Activated CD8-positive, alpha-beta memory T cell treated with anti-CD3 and anti-CD28 coated beads, Interleukin-2, amount 50 U/mL, for 1 hour (primary cell): ENCODE results near the gene RARG.
A peak's percentile ranks its signal among the peaks of the same experiment; 100 is the strongest.

Experiments
- DNase-seq: peaks from one replicate; pipeline ENCODE4 v3.0.0-alpha.2; 2020; ENCODE audit errors: extremely low read depth

The RARG gene

DNA sequence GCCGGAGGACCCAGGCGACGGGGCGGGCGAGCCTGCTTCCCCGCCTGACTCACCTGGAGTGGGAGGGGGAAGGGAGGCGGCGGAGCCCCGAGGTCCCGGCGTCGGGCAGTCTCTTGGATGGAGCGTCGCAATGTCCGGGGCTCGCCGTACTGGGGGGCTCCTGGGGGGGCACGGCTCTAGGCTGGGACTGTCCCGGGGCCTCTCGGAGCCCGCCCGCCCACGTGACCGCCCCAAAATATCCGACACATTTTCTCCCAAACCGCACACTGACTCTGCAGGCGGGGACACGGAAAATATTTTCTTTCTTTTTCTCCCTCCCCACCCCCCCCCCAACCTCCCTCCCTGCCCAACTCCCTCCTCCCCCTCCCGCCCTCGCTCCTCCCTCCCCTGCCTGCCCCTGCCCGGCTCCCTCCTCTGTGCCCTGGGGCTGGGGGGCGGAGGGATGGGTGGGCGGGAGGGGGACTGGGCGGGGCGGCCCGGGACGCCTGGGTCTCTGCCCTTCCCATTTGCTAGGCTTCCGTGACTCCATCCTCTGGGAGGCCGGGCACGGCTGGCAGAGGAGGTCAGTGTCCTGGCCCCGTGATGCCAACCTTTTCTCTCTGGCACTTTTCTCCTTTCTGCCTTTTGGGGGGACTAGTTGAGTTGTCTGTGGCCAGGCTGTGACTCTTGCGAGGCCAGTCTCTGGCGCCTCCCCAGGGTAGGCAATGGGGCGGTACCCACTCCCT lies at the start of gene RARG:
Gene RARG, minus strand, starts transcription at position 289 of the 725 bp plus-strand sequence. CDS start 4,664 bp downstream, outside the sequence.
- no peak for DNase-seq

DNA sequence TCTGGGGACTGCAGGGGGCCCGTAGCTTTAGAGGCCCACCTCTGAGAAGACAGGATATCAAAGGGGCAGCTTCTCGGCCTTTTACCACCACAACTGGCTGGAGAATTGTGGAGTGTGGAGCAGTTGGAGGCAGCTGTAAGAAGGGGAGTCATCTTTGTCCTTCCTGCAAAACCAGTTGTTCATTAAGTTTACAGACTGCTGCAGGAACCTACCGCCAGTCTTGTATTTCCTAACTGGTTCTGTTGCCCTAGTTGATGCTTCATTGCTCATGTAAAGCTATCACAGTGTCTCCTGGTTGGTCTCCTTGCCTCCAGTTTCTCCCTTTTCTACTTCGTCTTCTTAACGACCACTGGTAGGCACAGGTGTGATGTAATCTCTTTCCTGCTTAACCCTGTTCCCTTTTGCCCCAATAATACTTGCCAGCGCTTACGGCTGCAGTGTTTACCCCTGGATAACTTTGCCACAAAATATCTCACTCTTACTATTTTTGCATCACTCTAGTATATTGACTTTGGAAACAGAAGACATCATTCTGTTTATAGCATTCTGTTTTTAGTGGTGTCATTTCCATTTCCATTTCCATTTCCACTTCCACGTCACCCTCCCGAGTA lies 48.0 kb upstream of the RARG start:
- no peak for DNase-seq

DNA sequence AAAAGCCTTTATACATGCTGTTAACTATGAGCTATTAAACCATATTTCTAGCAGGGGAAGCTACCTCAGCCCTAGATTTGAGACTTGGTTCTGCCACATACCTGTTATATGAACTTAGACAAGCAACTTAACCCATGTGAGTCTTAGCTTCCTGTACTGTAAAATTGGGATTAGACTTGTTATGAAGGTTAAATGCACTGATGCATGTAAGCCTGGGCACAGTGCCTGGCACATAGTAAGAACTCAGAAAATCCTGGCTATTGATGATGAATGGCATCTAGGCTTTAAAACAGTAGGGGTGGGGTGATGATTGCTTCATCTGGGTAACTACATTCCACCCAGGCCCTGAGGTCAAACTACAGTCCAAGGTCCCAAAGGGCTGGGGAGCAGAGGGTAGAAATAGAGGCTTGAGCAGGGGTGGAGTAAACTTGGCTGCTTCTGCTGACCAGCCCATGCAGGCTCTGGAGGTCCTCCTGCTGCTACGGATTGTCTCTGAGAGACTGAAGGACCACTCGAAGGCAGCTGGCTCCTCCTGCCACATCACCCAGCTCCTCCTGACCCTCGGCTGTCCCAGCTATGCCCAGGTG lies 47.4 kb upstream of the RARG start:
- DNase-seq, result no peak

DNA sequence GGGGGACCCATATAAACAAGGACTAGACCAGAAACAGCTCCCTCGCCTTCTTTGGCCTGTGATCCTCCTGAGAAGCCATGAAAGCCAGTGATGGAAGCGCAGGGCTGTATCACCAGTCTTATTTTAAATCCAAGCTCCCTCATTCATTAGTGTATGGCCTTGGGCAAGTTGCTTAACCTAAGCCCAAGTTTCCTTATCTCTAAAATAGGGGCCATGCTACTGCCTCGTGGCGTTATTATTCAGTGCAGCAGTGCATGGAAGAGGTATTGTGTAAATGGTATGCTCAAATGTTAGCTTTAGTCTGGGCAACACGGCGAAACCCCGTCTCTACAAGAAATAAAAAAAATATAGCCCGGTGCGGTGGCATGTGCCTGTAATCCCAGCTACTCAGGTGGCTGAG lies 46.0 kb upstream of the RARG start:
- DNase-seq, result no peak

DNA sequence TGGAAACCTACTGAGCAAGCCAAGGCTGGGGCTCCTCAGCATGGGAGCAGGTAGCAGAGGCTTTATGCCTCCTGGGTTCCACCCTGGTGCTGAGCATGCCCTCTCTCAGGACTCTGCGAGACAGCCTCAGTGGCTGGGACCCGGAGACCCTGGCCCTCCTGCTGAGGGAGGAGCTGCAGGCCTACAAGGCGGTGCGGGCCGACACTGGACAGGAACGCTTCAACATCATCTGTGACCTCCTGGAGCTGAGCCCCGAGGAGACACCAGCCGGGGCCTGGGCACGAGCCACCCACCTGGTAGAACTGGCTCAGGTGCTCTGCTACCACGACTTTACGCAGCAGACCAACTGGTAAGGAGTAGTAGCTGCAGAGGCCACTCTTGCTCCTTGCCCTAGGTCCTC lies 44.5 kb upstream of the RARG start:
- DNase-seq, result no peak

DNA sequence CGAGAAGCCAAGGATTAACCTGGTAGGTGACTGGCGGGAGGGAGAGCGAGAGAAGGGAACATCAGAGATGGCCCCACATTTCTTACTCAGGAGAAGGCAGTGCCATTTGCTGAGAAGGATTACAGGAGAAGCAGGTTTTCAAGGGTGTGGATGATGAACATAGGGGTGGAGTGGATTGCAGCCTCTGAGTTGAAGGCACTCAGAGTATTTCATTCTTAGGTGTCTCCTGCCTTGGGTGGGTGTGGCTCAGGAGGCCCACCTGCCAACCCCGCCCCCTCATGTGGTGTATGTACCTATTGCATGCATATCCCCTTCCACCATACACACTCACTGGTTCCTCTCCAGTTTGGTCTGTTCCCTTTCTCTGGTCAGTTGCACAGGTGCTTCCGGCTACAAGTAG lies 42.4 kb upstream of the RARG start:
- DNase-seq, result no peak

DNA sequence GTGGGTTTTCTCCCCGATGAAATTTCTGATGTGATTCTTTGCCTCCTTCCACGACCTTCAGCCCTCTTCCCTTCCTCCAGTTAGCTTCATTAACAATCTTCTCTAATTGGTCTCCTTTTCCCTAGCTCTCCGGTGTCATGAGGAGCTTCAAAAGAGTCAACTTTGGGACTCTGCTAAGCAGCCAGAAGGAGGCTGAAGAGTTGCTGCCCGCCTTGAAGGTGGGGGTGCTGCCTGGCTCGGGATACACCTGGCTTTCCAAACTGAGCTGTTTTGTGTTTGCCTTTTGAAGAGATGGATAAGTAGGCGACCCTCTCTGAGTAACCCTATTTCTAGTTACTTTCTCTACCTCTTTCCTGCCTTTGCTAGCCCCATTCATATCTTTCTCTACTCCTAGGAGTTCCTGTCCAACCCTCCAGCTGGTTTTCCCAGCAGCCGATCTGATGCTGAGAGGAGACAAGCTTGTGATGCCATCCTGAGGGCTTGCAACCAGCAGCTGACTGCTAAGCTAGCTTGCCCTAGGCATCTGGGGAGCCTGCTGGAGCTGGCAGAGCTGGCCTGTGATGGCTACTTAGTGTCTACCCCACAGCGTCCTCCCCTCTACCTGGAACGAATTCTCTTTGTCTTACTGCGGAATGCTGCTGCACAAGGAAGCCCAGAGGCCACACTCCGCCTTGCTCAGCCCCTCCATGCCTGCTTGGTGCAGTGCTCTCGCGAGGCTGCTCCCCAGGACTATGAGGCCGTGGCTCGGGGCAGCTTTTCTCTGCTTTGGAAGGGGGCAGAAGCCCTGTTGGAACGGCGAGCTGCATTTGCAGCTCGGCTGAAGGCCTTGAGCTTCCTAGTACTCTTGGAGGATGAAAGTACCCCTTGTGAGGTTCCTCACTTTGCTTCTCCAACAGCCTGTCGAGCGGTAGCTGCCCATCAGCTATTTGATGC lies 36.9 kb upstream of the RARG start:
- no peak for DNase-seq

DNA sequence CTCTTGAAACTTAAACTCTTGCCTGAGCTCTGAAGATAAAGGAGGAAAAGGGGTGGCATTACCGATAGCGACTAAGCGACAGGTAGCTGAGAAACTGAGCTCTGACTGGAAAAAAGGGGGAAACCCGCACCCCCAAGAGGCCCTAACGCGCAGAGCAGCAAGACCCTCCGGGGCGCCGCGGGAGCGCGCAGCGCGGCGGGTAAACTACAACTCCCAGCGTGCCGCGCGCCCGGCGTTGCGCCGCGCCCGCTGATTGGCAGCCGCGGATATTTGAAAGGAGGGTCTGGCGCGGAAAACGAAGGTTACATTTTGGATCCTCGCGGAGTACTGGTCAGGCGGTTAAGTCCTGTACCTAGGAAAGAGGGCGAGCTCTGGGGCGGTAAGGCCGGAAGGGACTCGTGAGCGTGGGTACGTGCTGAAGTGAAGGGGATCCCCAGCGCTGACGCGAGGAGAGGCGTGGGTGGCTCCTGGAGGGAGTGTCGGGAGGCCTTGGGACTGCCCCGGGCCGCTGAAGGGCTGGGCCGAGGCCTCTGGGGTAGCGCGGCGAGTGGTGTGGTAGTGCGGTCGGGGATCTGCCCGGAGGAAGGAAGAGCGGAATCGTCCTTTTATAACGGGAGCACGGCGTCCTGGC lies 36.1 kb upstream of the RARG start, which contains the start of gene ESPL1:
Gene ESPL1, plus strand, starts transcription at position 301 of the 631 bp plus-strand sequence. CDS start 468 bp downstream, outside the sequence.
- peak; percentile 55 for DNase-seq

DNA sequence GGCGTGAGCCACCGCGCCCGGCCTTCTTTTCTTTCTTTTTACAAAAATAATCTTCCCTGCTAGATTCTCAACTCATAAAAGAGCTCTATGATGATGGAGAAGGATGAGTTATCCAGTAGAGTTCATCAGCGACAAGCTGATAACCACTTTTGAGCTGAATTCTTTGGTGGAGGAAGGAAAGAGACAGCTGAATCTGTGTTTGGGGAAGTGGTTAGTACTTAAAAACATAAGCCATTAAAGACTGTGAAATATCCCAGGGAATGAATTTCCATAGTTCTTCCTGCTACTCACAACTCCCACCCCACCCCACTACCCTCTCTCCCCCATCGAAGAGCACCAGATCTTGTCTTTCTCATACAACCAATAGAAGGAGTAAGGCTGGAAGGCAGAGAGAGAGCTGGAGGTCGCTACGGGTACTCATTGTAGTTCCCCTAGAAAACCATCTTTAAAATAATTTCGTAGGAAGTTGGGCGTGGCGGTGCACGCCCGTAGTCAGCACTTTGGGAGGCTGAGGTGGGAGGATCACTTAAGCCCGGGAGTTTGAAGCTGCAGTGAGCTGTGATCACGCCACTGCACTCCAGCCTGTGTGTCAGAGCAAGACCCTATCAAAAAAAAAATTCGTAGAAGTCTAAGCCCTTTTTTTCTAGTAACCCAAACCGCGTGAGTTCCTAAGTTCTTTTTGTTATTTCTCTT lies 35.4 kb upstream of the RARG start:
- no peak for DNase-seq

DNA sequence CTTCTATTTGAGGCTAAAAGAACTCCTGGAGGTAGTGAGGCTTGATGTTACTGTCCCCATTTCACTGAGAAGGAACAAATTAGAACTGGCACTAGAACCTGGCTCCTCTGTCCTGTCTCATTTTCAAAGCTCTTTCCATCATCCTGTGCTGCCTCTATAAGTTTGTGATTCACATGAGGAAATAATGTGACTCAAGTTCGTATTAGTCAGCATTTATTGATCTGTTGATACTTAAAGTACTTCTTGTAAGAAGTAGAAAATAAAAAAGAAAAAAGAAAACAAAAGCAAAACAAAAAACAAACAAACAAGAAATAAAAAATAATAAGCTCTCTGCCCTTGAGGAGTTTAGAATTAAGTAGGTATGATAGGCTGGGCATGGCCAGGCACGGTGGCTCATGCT lies 33.8 kb upstream of the RARG start:
- no peak for DNase-seq

DNA sequence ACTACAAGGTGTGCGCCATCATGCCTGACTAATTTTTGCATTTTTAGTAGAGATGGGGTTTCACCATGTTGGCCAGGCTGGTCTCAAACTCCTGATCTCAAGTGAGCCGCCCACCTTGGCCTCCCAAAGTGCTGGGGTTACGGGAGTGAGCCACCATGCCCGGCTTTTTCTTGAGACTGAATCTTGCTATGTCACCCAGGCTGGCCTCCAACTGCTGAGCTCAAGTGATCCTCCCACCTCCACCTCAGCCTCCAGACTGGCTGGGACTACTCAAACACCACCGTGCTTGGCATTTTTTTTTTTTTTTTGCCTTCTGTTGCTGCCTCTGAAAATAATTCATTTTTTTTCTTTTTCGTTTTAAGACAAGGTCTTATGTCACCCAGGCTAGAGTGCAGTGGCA lies 27.9 kb upstream of the RARG start:
- no peak for DNase-seq

DNA sequence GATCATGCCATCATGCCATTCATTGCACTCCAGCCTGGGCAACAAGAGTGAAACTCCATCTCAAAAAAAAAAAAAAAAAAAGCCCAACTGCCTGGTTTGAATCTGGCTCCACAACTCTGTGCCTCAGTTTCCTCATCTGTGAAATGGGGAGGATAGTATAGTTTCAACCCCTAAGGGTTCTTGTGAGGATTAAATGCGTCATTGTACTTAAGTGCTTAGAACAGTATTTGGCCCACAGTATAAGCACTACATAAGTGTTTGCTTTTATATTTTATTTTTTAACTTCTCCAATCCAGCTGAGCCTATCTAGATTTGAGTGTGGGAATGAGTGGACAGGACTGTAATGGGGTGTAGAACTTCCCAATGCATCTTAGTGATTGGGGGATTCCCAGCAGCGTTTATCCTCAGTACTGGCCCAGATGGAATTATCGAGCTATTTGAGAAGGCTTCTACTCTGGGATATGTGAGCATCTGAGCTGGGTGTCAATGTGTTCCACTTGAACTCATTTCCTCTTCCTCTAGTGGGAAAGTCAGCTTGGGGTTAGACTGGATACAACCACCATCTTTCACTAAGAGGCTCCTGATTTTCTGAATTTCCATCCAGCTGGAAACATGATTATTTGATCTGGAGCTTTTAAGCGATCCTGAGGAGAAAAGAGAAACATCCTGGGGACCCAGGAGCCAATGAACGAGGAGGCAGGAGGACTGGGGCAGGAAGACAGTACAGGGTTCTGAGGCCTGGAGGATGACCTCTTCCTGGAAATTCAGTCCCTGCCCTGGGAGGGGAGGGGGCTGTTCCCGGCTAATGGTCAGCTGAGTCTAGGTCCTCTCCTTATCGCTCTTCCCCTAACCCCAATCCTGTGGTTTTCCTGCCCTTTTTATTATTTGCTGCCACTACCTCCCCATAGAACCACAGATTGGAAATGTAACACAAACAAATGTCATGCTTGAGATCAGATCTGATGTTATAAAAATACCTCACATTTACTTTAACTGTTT lies 26.8 kb upstream of the RARG start:
- no peak for DNase-seq

DNA sequence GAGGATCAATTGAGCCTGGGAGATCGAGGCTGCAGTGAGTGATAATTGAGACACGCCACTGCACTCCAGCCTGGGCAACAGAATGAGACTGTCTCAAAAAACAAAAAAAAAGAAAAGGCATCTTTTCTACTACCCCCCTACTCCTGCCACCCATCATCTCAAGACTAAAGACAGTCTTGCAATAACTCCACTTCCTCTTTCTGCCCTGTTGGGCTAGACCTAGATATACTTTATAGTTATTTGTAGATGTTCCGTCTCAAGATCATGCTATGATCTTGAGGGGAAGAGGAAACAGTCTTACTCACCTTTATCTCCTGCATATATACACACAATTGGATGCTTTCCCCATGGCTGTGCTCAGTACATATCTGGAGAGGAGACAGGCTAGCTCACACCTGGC lies 24.0 kb upstream of the RARG start:
- DNase-seq, result no peak

DNA sequence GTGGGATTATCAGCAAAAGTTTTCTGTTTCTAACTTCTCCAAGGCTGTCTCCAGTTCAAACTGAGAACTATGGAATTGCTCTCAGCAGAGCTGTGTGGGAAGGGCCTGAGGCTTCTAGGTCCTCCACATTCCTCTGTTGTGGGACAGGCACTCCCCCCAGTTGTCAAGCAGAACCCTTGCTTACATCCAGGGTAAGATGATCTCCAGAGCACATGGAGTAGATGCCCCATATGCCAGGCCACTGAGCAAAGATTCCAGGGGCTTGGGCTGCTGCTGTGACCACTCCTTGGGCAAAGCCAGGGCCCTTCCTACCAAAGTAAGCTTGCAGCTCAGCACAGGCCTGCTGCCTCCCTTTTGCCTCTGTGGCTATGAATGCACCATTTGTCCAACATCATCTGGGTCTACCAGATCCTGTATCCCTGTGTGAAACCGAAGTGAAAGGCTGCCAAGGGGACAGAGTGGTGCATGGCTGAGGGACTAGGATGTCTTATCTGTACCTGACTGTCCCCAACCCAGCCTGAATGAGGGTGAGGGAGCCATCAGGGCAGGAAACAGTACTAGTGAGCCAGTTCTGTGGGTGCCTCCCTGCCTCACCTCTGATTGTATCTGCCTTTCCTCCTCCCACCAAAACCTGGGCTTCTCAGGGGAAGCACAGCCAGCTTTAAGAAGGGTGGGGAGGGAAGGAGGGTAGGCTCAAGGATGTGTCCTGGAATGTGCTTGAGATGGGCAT lies 23.0 kb upstream of the RARG start:
- DNase-seq, result no peak

DNA sequence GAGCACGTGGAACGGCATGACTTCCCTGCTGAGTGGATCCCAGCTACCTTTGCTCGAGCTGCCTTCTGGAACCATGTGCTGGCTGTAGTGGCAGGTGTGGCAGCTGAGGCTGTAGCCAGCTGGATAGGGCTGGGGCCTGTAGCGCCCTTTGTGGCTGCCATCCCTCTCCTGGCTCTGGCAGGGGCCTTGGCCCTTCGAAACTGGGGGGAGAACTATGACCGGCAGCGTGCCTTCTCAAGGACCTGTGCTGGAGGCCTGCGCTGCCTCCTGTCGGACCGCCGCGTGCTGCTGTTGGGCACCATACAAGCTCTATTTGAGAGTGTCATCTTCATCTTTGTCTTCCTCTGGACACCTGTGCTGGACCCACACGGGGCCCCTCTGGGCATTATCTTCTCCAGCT lies 21.3 kb upstream of the RARG start:
- DNase-seq, result no peak

DNA sequence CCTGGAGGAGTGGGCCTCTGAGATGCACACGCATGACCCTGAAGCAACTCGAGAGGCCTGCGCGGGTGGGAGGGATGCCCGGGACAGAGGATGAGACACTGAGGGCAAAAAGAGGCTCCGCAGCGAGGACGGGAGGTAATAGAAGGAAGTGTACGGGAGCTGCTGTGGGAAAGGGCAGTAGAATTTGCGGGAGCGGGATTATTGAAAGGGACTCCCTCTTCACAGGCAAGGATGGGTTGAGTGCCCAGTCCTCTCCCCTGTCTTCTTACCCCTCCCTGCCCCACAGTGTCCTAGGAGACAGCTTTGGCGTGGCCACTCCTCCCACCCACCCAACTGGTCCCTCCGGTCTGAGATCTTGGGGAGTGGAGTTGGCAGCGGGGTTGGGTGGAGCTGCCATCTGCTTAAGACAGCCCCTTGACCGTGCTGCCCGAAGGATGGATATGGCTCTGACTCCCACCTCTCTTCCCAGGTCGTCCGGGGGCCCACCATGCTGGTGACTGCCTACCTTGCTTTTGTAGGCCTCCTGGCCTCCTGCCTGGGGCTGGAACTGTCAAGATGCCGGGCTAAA lies 20.4 kb upstream of the RARG start:
- no peak for DNase-seq

DNA sequence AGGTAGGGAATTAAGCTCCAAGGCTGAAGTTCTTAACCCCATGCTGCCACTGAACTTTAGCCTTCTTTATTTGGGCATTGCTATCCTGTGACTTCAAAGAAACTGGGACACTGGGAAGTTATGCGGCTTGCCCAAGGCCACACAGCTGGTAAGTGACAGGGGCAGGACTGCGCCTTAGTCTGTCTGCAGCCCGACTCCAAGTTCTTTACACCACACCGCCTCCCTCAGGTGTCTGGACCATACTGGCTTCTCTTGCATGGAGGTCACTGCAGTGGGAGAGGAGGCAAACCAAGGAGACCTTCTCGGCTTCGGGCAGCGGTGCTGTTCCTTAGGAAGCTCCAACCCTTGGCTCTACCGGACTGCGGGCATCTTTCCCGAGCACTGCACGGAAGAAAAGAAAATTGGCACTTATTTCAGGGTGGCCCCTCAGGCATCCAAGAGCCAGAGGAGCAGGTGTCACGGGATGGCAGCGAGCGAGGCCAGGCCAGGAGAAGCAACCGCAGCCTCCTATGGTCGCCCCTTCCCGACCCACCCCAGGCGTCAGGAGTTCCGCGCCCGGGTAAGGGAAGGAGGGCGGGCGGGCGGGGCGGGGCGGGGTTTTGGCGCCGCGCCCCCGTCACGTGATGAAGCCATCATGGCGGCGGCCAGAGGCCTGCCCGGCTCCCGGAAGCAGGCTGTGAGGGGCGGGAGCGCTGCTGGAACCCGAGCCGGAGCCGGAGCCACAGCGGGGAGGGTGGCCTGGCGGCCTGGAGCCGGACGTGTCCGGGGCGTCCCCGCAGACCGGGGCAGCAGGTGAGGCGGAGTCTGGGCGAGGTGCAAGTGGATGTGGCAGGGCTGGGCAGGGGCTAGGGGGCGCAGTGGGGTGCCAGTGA lies 19.7 kb upstream of the RARG start:
- no peak for DNase-seq

DNA sequence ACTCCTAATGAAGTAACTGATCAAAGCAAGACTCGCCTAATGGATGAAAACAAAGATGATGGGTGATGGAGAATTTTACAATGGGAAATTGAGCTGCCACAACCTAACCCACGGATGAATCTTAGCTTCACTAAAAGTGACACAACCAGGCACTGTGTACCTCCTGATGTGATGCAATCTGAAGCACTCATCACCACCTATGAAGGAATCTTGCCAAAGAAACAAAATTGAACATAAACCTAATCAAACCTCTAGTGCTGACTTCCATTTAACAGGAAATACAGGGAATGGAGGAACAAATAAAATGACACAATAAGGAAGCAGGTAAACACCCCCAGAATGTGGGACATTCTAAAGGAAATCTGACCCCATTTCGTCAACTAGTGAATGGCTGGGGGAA lies 13.3 kb upstream of the RARG start:
- no peak for DNase-seq
